CD14-positive monocyte (primary cell): ENCODE measurements around the gene UGT8. TPM values are rescaled to one million over a fixed set of nuclear protein-coding genes. Genes with fewer than 3 reads are reported as not detected.

Source experiments
- DNase-seq, 3 donors: peaks; one replicate each; pipeline ENCODE4 v3.0.0-alpha.2; 2011 to 2022
- H2AFZ ChIP-seq: 2 replicates; pipeline ENCODE4 v1.6.0; 2012; ENCODE audit warnings: mild to moderate bottlenecking, low read depth, low read length, inconsistent platforms; ENCODE audit not compliant: insufficient read depth, poor library complexity, severe bottlenecking
- H3K27ac ChIP-seq, 2 donors: 1 replicate in 1 of 2; 2 replicates in 1 of 2; pipeline ENCODE4 v1.5.1; 2012 to 2013; ENCODE audit warnings: low read length in 2 of 2, control low read depth in 1 of 2, inconsistent platforms in 1 of 2, low read depth in 1 of 2, mild to moderate bottlenecking in 1 of 2
- H3K27me3 ChIP-seq, 2 donors: one replicate each; pipeline versions ENCODE4 v1.6.0 to v1.6.1; 2011 to 2013; ENCODE audit warnings: low read length in 2 of 2; ENCODE audit not compliant: control insufficient read depth in 2 of 2, insufficient read depth in 2 of 2
- H3K36me3 ChIP-seq, 2 donors: replicated peaks in 1 of 2; 1 replicate in 1 of 2; 2 replicates in 1 of 2; pipeline versions ENCODE4 v1.5.1 to v1.6.1; 2012 to 2013; ENCODE audit warnings: low read length in 2 of 2, control low read depth in 1 of 2, inconsistent platforms in 1 of 2, mild to moderate bottlenecking in 1 of 2; ENCODE audit not compliant: insufficient read depth in 2 of 2, control insufficient read depth in 1 of 2
- H3K4me1 ChIP-seq, 2 donors: 1 replicate in 1 of 2; 2 replicates in 1 of 2; pipeline versions ENCODE4 v1.5.1 to v1.6.1; 2012 to 2013; ENCODE audit warnings: low read length in 2 of 2, control low read depth in 1 of 2, inconsistent platforms in 1 of 2, mild to moderate bottlenecking in 1 of 2, moderate library complexity in 1 of 2; ENCODE audit not compliant: insufficient read depth in 2 of 2, control insufficient read depth in 1 of 2
- H3K4me2 ChIP-seq: replicated peaks from 2 replicates; pipeline ENCODE3; 2012; ENCODE audit warnings: low read length, moderate library complexity, mild to moderate bottlenecking; ENCODE audit not compliant: poor library complexity, severe bottlenecking; ENCODE audit errors: extremely low read depth
- H3K4me3 ChIP-seq, 3 experiments: fragments of 200-600 bp in 1 of 3; sonication (generic) in 1 of 3; replicated peaks in 1 of 3; 1 replicate in 2 of 3; 2 replicates in 1 of 3; pipeline ENCODE4 v1.5.1; 2011 to 2013; ENCODE audit warnings: low read length in 3 of 3, mild to moderate bottlenecking in 3 of 3, control low read depth in 2 of 3, low read depth in 2 of 3, inconsistent platforms in 1 of 3, moderate library complexity in 1 of 3
- H3K79me2 ChIP-seq: 2 replicates; pipeline ENCODE4 v1.6.0; 2012; ENCODE audit warnings: mild to moderate bottlenecking, control low read depth, inconsistent platforms, low read length, moderate library complexity; ENCODE audit not compliant: insufficient read depth
- H3K9ac ChIP-seq: 2 replicates; pipeline ENCODE4 v1.6.0; 2017; ENCODE audit warnings: low read length, mild to moderate bottlenecking; ENCODE audit not compliant: insufficient read depth, poor library complexity, severe bottlenecking
- H3K9me3 ChIP-seq, 2 donors: replicated peaks in 1 of 2; 1 replicate in 1 of 2; 2 replicates in 1 of 2; pipeline versions ENCODE4 v1.5.1 to v1.6.1; 2012 to 2013; ENCODE audit warnings: low read length in 2 of 2, control low read depth in 1 of 2; ENCODE audit not compliant: control insufficient read depth in 1 of 2, insufficient read depth in 1 of 2
- H4K20me1 ChIP-seq: 2 replicates; pipeline ENCODE4 v1.6.0; 2012; ENCODE audit warnings: mild to moderate bottlenecking, low read length, control low read depth, moderate library complexity; ENCODE audit not compliant: insufficient read depth
- H3K27ac Mint-ChIP-seq, 7 donors: one replicate each; pipeline ENCODE4 v1.8.0; 2020; ENCODE audit warnings: mild to moderate bottlenecking in 7 of 7, mixed read lengths in 7 of 7, moderate library complexity in 6 of 7, inconsistent platforms in 2 of 7
- H3K27me3 Mint-ChIP-seq, 3 donors: one replicate each; pipeline ENCODE4 v1.8.0; 2021 to 2022; ENCODE audit warnings: low read depth in 3 of 3, mild to moderate bottlenecking in 3 of 3, mixed read lengths in 3 of 3, moderate library complexity in 3 of 3, inconsistent platforms in 1 of 3
- H3K36me3 Mint-ChIP-seq, 2 donors: one replicate each; pipeline ENCODE4 v1.8.0; 2020; ENCODE audit warnings: mixed read lengths in 2 of 2, inconsistent platforms in 1 of 2, mild to moderate bottlenecking in 1 of 2
- H3K4me1 Mint-ChIP-seq: one replicate; pipeline ENCODE4 v1.8.0; 2020; ENCODE audit warnings: mild to moderate bottlenecking, mixed read lengths
- H3K4me3 Mint-ChIP-seq, 2 donors: one replicate each; pipeline ENCODE4 v1.8.0; 2020; ENCODE audit warnings: mild to moderate bottlenecking in 2 of 2, mixed read lengths in 2 of 2, moderate library complexity in 1 of 2
- H3K9me3 Mint-ChIP-seq, 7 donors: one replicate each; pipeline ENCODE4 v1.8.0; 2020 to 2022; ENCODE audit warnings: mixed read lengths in 7 of 7, mild to moderate bottlenecking in 6 of 7, moderate library complexity in 6 of 7, inconsistent platforms in 2 of 7
- WGBS: methylation state at CpG from one replicate; pipeline ENCODE4 v1.1.5; 2013; ENCODE audit warnings: missing lambda C conversion rate; ENCODE audit not compliant: insufficient coverage; 5-methylcytosine and 5-hydroxymethylcytosine counted together
- intact Hi-C, 2 donors: fragments of 100-400 bp; cut with micrococcal nuclease; formaldehyde crosslinking; loops; one replicate each; pipeline versions ENCODE4 v1.15.0 to v1.15.1; 2023
- polyA plus RNA-seq, 3 donors: library from polyadenylated mRNA; depleted of rRNA in 1 of 3; unstranded in 2 of 3; stranded (reverse) in 1 of 3; fragments of 300-500 nt in 2 of 3; fragments of >200 nt in 1 of 3; fragmentation: Illumina TruSeq in 2 of 3; gene quantifications; 1 replicate in 2 of 3; 2 replicates in 1 of 3; pipeline ENCODE4 v1.2.3, GENCODE V29; 2012 to 2021
- TF ChIP-seq, protein P1 (sequence below): fragments of 200-600 bp; IDR thresholded peaks from one replicate; pipeline ENCODE4 v1.8.0; 2022; ENCODE audit warnings: antibody characterized with exemption, mild to moderate bottlenecking

Gene UGT8
- polyA plus RNA-seq, 3 donors = not detected

DNA sequence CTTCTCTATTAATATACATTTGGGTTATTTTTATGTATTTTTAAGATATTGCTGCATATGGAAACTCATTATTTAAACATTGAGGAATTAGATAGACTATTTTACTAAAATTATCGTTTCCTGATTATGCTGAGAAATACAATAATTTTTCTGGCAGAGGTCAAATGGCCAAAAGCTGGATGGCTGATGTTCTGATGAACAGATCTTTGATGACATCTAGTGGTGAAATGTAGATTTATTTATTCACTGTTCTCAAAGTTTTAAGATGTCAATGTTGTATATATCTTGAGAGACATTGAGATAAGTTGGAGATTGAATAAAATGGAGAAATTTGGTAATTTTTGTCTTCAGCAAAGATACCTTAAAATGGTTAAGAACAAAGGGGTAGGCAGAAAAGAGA, 96.2 kb downstream of the UGT8 start:
- TF ChIP-seq, protein P1, sequence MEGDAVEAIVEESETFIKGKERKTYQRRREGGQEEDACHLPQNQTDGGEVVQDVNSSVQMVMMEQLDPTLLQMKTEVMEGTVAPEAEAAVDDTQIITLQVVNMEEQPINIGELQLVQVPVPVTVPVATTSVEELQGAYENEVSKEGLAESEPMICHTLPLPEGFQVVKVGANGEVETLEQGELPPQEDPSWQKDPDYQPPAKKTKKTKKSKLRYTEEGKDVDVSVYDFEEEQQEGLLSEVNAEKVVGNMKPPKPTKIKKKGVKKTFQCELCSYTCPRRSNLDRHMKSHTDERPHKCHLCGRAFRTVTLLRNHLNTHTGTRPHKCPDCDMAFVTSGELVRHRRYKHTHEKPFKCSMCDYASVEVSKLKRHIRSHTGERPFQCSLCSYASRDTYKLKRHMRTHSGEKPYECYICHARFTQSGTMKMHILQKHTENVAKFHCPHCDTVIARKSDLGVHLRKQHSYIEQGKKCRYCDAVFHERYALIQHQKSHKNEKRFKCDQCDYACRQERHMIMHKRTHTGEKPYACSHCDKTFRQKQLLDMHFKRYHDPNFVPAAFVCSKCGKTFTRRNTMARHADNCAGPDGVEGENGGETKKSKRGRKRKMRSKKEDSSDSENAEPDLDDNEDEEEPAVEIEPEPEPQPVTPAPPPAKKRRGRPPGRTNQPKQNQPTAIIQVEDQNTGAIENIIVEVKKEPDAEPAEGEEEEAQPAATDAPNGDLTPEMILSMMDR = peak; percentile 39
- Mint-ChIP-seq H3K36me3 (no peaks in the 10 kb centered on the region), H3K27me3 (no peaks in the 10 kb centered on the region), H3K27ac (no peak overlapping the region), H3K9me3 (no peaks in the 10 kb centered on the region), H3K4me3 (no peak overlapping the region), H3K4me1 (no peaks in the 10 kb centered on the region)
- Histone ChIP-seq H3K4me3 (no peak overlapping the region), H3K9me3 (no peaks in the 10 kb centered on the region), H3K4me2 (no peak overlapping the region), H3K36me3 (no peaks in the 10 kb centered on the region), H2AFZ (no peak overlapping the region), H3K27me3 (no peaks in the 10 kb centered on the region), H3K9ac (no peak overlapping the region), H4K20me1 (no peaks in the 10 kb centered on the region), H3K27ac (no peak overlapping the region), H3K4me1 (no peaks in the 10 kb centered on the region), H3K79me2 (no peaks in the 10 kb centered on the region)
- intact Hi-C loops = loop anchor here in 1 of 2 donors (10.0 kb wide), 1 partner anchor 1300 kb away; no protein-coding TSS in a partner anchor
- DNase-seq = peak in 1 of 3 donors; percentile 1
- no CpG with 5 or more reads among the region's 1 CpG for WGBS

DNA sequence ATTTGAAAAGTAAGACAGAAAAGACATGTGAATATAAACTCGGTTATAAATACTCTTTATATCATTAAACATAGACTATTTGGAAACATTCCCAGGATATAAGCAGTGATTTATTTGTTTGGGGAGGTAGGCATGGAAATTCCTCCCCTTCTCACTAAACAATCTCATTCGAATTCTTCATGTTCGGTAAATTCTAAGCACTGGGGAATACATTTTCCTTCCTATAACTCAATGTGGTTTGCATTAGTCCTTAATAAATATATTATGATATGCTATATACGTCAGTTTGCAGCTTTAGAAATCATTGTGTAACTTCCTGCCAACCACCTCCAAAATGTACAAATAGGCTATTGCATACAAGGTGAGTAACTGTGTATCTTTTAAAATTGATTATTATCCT, 99.6 kb downstream of the UGT8 start:
- no peak overlapping the region for H3K4me2 ChIP-seq
- H3K4me1 ChIP-seq = no peaks in the 10 kb centered on the region
- TF ChIP-seq, protein P1 = no peak
- no peak for DNase-seq
- Mint-ChIP-seq H3K36me3 (no peaks in the 10 kb centered on the region), H3K27me3 (peaks cover 0 to 2% (median 0%) of the 10 kb centered on the region in 3 donors), H3K4me1 (no peaks in the 10 kb centered on the region), H3K9me3 (no peaks in the 10 kb centered on the region), H3K27ac (no peak overlapping the region), H3K4me3 (no peak overlapping the region)
- no peak overlapping the region for H3K4me3 ChIP-seq
- no peak overlapping the region for H3K27ac ChIP-seq
- no CpG with 5 or more reads among the region's 4 CpGs for WGBS
- no peaks in the 10 kb centered on the region for H3K27me3 ChIP-seq
- no peaks in the 10 kb centered on the region for H3K9me3 ChIP-seq
- H2AFZ ChIP-seq = no peak overlapping the region
- no peaks in the 10 kb centered on the region for H3K36me3 ChIP-seq
- H3K9ac ChIP-seq = no peak overlapping the region
- intact Hi-C loops = loop anchor here in 1 of 2 donors (10.0 kb wide), 1 partner anchor 1303 kb away; no protein-coding TSS in a partner anchor
- no peaks in the 10 kb centered on the region for H3K79me2 ChIP-seq
- H4K20me1 ChIP-seq = no peaks in the 10 kb centered on the region
